HG02798 (cell line): ENCODE measurements around the gene SFR1.

Experiments
- ATAC-seq: cut with Tn5 transposase; IDR thresholded peaks from one replicate; pipeline ENCODE4 v1.9.1; 2021; ENCODE audit warnings: mild to moderate bottlenecking; ENCODE audit not compliant: unreplicated experiment, poor library complexity

Gene SFR1

GRCh38 chr10:104104418-104104817 lies 17.6 kb upstream of the SFR1 start:
- ATAC-seq = no peak

GRCh38 chr10:104104926-104105325 lies 17.0 kb upstream of the SFR1 start:
- ATAC-seq = no peak

- peak; percentile 94 for ATAC-seq
Measured at GRCh38 chr10:104109908-104110662, 11.9 kb upstream of the SFR1 start.

- ATAC-seq = no peak
Measured at GRCh38 chr10:104113376-104113956, 8.5 kb upstream of the SFR1 start.

GRCh38 chr10:104117839-104118323 lies 4.1 kb upstream of the SFR1 start:
- no peak for ATAC-seq

- no peak for ATAC-seq
Measured at GRCh38 chr10:104119996-104120395, 2.0 kb upstream of the SFR1 start.

- ATAC-seq = no peak
Measured at GRCh38 chr10:104120512-104120902, 1.5 kb upstream of the SFR1 start.

- peak; percentile 31 for ATAC-seq
Measured at GRCh38 chr10:104120903-104121484, 977 bp upstream of the SFR1 start.

GRCh38 chr10:104122225-104123107 lies 495 bp downstream of the SFR1 start:
- ATAC-seq = no peak

GRCh38 chr10:104123397-104123796 lies 1.4 kb downstream of the SFR1 start:
- ATAC-seq = no peak

GRCh38 chr10:104127411-104127810 lies 5.4 kb downstream of the SFR1 start:
- ATAC-seq = peak; percentile 41

- ATAC-seq = no peak
Measured at GRCh38 chr10:104128214-104128613, 6.2 kb downstream of the SFR1 start.

GRCh38 chr10:104130041-104130440 lies 8.1 kb downstream of the SFR1 start:
- no peak for ATAC-seq

GRCh38 chr10:104138131-104138530 lies 16.2 kb downstream of the SFR1 start:
- ATAC-seq = no peak

GRCh38 chr10:104139221-104139620 lies 17.2 kb downstream of the SFR1 start:
- ATAC-seq = no peak

GRCh38 chr10:104142081-104142480 lies 20.1 kb downstream of the SFR1 start:
- ATAC-seq = no peak

GRCh38 chr10:104143829-104144228 lies 21.9 kb downstream of the SFR1 start:
- ATAC-seq = no peak

GRCh38 chr10:104144931-104145330 lies 23.0 kb downstream of the SFR1 start:
- no peak for ATAC-seq

- no peak for ATAC-seq
Measured at GRCh38 chr10:104146882-104147281, 24.9 kb downstream of the SFR1 start.

- ATAC-seq = no peak
Measured at GRCh38 chr10:104150139-104150538, 28.2 kb downstream of the SFR1 start.

- no peak for ATAC-seq
Measured at GRCh38 chr10:104151737-104152136, 29.8 kb downstream of the SFR1 start.
